PFSK-1 (cell line): ENCODE data around the gene PHACTR1.

Experiments
- POLR2AphosphoS5 ChIP-seq: IDR thresholded peaks from 2 replicates; pipeline ENCODE4 v1.6.1; 2012; ENCODE audit warnings: low read depth, mild to moderate bottlenecking, control low read depth, low read length, moderate library complexity
- TAF1 ChIP-seq: IDR thresholded peaks from 2 replicates; pipeline ENCODE4 v1.6.1; 2012; ENCODE audit warnings: low read length, control low read depth, borderline replicate concordance; ENCODE audit not compliant: insufficient read depth

- TF ChIP-seq TAF1, result no peak
- no peak for TF ChIP-seq POLR2AphosphoS5
Measured at GRCh38 chr6:13027207-13027606, 310.6 kb downstream of the PHACTR1 start.
